Melanocyte of skin (primary cell): ENCODE measurements around the gene WASHC3. TPM values are rescaled to one million over a fixed set of nuclear protein-coding genes. Genes with fewer than 3 reads are reported as not detected.

ENCODE experiments used
- total RNA-seq, 2 donors: library from RNA; depleted of rRNA; stranded (reverse); fragments of >200 nt; gene quantifications; 2 replicates each; pipeline ENCODE4 v1.2.3, GENCODE V29; 2012

The WASHC3 gene, protein sequence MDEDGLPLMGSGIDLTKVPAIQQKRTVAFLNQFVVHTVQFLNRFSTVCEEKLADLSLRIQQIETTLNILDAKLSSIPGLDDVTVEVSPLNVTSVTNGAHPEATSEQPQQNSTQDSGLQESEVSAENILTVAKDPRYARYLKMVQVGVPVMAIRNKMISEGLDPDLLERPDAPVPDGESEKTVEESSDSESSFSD
- 10 to 100 TPM; 63.9 to 68.8 TPM for total RNA-seq

DNA sequence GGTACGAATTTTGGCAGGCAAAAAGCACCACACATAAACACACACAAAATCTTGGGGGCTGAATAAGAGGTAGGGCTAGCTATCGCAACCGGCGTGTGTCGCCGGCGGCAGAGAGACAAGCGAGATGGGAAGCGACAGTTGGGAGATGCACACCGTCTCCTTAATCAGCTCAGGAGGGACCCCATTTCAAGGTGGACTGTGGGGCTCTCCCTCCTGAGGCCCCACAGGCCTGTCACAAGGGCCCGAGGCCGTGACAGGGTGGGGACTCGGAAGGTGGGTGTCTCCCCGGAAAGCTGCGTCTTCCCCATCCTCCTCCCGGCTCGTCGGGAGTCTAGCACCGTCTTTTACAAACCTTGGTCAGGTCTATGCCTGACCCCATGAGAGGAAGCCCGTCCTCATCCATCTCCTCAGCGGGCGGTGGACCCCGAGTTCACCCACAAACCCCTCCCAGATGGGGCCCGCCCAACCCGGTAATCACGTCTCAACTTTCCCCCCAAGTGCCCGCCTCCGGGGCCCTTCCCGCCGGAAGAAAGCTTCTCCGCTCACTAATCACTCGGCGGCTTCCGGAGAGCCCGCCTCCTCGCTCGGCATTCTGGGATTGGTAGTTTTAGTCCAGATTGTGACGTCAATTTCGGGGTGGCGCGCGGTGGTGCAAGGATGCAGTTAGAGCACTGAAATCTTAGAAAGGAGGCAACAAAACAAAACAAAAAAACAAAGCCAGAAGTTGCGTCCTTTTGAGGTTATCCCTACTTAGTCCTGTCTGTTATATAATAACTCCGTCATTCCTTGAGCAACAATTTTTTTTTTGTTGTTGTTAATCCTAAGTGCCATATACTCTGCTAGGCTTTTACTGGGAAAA is at the start of gene WASHC3:
WASHC3 (minus strand) TSS at position 432 of the 859 bp plus-strand sequence; CDS start at position 403, 29 bp downstream.

Other genes with a start within 250 kb of the WASHC3 start
- 100 to 1,000 TPM in 1 of 2 donors, 10 to 100 TPM in 1; 87.9 to 108 TPM for gene GNPTAB, start 231.0 kb downstream of the WASHC3 start, total RNA-seq
- gene DRAM1, start 184.4 kb downstream of the WASHC3 start, total RNA-seq = 10 to 100 TPM in 1 of 2 donors, 1 to 10 TPM in 1; 7.3 to 38.5 TPM
- gene NUP37, start 58.1 kb upstream of the WASHC3 start, total RNA-seq = 10 to 100 TPM; 22.4 to 49.3 TPM
- gene PARPBP, start 58.2 kb upstream of the WASHC3 start, total RNA-seq = 10 to 100 TPM; 12.7 to 29.3 TPM
- under 1 TPM in 1 of 2 donors, not detected in 1; 0.34 TPM for gene PMCH, start 135.8 kb upstream of the WASHC3 start, total RNA-seq